Fibroblast of the conjunctiva (primary cell): ENCODE data around the gene HSPB1.
"Not testable (repeated sequence)": the region's sequence is repeated elsewhere in the genome, so short reads cannot be mapped to it uniquely, and the experiment has no call there.

ENCODE experiments used
- DNase-seq: peaks from one replicate; pipeline ENCODE4 v3.0.0-alpha.2; 2010; ENCODE audit warnings: low read depth

The HSPB1 gene

GRCh38 chr7:76281706-76282343 lies 20.6 kb upstream of the HSPB1 start:
- DNase-seq, result no peak

DNA sequence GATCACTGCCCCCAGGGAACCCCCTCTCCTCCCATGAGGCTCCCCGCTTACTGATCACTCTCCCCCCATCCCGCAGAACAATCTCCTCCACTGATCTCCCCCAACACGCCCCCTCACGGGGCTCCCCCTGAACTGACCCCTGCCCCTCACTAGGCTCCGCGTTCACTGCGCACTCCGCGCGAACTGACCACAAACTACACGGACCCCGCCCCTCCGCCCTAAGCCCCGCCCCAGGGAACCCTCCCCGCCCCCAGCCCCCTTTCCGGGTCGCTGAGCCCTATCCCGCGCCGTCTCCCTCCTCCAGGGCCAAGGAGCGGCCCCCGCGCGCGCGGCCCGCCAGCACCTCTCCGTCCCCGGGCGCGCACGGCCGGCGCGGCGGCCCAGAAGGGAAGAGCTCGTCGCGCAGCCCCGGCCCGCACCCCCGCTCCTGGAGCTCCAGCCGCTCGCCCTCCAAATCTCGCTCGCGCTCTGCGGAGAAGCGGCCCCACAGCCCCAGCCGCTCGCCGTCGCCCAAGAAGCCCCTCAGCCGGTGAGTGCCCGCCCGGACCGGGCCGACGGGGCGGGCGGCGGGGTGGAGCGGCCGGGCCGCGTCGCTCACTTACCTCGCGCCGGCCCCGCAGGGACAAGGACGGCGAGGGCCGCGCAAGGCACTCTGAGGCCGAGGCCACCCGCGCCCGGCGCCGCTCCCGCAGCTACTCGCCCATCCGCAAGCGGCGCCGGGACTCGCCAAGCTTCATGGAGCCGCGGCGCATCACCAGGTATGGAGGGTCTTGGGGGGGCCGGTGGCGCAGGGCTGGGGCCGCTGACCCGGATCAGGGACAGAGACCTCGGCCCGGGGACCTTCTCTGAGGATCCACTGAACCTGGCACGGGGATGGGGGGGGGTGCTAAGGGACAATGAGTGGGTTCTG lies 19.9 kb upstream of the HSPB1 start:
- DNase-seq, result no peak

DNA sequence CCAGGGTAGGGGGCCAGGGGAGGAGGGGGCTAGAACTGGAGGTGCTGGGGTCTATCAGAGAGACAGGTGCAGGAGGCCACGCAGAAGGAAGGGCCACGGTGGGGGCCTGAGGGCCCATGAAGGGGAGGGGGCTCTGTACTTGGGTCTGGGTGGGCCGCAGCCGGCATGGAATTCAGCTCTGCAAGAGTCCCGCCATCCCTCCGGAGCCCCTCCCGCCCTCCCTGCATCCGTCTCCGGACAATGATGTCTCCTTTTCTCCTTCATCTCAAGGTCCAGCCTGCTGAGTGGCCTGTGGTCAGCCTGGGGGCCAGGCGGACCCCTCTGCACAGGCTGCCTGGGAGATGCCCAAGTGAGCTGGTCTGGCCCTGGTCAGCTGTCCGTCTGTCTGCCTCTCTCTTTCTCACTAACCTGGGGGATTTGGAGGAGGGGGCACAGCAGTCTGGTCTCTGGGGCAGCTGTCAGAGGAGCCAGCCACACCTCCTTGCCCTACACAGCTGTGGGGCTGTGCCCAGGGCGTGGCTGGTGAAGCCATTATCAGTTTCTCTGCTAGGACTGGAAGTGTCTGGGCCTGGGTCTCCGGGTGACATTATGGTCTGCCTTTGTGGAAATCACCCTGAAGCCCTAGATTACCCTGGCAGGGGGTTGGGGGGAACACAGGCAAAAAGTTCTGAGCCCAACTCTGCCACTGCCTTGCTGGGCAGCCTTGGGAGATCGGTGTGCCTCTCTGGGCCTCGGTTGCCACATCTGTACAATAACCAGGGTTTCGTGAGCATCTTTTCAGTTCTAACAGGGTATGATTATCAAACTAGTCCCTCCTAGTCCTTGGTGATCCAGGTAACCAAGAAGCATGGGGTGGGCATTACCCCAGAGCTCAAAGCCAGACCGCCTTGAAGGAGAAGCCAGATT lies 19.0 kb upstream of the HSPB1 start:
- DNase-seq, result no peak

DNA sequence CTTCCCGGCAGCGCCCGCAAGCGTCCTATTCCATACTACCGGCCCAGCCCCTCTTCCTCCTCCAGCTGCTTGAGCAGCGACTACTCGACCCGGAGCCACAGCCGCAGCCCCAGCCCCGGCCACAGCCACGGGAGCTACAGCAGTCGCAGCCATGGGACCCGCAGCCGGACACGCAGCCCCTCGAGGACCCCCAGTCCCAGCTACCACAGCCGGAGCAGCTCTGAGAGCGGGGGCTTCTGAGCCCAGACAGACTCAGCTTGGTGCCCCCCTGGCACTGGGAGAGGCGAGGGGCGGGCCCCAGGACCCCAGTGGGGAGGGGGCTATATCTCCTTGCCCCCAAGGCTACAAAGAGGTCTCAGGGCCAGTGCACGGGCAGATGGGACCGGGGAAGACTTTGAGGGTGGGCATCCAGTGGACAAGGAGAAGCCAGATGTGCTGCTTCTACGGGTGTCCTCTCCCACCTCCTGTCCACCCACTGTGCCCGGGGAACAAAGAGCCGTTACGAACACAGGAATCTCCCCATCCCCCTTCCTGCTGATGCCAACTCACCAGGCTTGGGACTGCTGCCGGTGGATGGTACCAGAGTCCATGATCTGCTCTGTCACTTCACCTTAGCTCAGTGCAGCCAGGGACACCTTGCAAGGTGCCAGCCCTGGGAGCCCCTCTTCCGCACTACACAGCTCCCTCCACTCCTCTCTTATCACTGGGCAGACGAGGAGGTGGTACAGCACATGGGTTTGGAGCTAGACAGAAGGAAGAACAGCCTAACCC lies 16.7 kb upstream of the HSPB1 start:
- DNase-seq, result no peak

DNA sequence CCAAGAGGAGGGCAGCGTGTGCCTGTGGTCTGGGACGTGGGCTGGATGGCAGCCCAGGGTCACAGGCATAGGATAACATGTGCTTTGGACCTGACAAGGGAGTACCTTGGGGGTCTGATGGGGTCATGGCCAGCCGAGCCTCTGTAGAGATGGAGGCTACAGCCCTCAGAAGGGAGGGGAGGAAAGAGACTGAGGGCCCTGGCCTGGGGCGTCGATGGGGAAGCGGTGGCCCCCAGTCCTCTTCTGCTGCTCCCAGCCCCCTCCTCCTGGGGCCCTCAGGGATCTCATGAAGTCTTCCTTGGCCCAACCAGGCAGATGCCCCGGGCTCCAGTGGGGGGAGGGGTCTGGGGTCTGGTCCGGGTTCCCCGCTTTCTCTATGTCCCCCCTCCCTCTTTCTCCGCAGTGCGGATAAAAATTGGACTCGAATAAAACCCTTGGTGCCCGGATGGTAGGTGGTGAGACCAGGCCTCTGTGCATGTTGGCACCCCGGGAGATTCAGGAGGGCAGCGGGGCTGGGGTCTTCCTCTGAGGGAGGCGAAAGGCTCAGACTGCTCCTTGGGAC lies 15.6 kb upstream of the HSPB1 start:
- no peak for DNase-seq

GRCh38 chr7:76290847-76291350 lies 11.6 kb upstream of the HSPB1 start:
- DNase-seq, result not testable (repeated sequence)

GRCh38 chr7:76291351-76292212 lies 10.9 kb upstream of the HSPB1 start:
- DNase-seq, result peak; percentile 91

DNA sequence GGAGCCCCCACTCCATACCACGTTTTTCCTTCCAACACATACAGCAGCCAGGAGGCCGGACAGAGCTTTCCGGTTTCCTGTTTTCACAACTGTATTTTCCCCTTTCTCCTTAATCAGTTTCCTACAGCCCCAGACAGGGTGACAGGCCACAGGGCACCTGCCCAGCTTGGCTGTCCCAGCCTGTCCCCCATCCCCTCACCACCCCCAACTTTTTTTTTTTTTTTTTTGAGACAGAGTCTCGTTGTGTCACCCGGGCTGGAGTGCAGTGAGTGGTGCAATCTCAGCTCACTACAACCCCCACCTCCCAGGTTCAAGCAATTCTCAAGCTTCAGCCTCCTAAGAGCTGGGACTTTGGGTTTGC lies 10.3 kb upstream of the HSPB1 start:
- no peak for DNase-seq

DNA sequence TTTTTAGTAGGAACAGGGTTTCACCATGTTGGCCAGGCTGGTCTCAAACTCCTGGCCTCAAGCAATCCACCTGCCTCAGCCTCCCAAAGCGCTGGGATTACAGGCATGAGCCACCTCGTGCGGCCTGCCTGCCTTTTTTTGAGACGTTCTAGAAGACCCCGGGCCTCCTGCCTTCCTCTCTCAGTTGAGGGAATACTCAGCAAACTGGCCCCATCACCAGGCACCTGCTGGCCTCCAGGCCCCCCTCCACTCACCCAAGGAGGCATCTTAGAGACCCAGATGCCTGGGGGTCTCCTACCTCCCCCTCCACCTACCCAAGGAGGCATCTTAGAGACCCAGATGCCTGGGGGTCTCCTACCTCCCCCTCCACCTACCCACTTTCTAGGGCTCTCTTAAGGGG lies 9.6 kb upstream of the HSPB1 start:
- not testable (repeated sequence) for DNase-seq

- no peak for DNase-seq
Measured at GRCh38 chr7:76293407-76293901, 9.0 kb upstream of the HSPB1 start.

- DNase-seq, result peak; percentile 93
Measured at GRCh38 chr7:76294344-76295024, 8.0 kb upstream of the HSPB1 start.

DNA sequence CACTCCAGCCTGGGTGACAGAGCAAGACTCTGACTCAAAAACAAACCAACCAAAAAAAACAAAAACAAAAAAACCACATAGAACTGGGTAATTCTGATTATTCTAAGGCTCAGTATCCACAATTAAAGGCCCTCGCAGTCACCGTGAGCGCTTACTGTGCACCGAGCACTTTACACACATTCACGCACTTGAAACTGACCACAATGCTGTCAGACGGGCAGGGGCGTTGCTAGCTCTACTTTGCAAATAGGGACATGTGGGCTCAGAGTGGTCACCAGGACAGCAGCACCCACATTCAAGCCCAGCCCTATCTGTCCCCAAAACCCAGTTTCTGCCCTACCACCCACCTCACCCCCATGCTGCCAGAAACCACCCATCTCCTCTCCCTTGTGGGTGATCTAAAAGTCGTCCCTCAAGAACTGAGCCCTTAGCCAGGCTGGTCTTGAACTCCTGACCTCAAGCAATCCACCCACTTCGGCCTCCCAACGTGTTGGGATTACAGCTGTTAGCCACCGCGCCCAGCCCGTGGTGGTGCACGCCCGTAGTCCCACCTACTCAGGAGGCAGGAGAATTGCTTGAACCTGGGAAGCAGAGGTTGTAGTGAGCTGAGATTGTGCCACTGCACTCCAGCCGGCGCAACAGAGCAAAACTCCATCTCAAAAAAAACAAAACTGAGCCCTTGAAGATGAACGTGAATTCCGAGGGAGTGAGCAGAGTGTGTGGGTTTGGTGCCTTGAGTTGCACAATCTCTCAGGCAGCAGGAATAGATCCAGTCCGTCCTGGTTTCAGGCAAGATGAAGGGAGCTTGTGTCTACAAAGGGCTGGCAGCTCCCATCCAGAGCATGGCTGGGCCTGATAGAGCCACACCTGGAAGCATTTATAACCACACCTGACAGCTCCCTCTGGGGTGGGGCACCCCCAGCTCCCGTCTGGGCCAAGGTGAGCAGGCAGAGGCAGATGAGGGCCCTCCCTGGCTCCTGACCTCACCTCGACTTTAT lies 5.4 kb upstream of the HSPB1 start:
- DNase-seq, result peak; percentile 80

- no peak for DNase-seq
Measured at GRCh38 chr7:76300166-76300731, 2.2 kb upstream of the HSPB1 start.

- no peak for DNase-seq
Measured at GRCh38 chr7:76301000-76301399, 1.5 kb upstream of the HSPB1 start.

DNA sequence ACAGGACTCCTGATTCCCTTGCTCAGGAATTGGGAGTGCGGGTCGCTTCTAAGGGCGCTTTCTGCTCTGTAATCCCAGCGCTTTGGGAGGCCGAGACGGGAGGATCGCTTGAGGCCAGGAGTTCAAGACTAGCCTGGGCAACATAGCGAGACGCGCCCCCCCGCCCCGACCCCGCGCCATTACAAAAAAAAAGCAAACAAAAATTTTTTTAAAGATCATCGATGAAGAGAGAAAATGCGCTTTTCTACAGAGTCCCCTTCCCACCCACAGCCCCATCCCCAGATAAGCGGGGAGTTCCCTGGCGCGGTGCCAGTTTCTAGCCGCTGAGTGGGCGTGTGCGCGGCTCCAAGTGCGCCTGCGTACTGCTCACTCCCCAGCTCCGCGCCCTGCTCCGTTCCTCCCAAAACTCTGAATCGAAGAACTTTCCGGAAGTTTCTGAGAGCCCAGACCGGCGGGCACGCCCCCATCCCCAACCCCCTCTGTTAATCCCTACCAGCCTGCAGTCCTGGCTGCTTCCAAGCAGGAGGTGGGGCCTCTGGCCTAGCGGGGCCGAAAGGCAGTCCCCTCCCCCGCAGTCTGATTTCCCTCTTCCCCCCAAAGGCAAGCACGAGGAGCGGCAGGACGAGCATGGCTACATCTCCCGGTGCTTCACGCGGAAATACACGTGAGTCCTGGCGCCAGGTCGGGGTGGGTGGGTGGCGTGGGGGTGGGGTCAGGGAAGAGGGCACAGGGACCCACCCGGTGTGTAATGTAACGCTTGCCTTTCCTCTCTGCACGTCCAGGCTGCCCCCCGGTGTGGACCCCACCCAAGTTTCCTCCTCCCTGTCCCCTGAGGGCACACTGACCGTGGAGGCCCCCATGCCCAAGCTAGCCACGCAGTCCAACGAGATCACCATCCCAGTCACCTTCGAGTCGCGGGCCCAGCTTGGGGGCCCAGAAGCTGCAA lies 1.0 kb downstream of the HSPB1 start:
- DNase-seq, result peak; percentile 95

- no peak for DNase-seq
Measured at GRCh38 chr7:76304888-76305375, 2.5 kb downstream of the HSPB1 start.
